Mammary epithelial cell (primary cell): ENCODE measurements around the gene RNU1-3.
"Not testable (repeated sequence)": the region's sequence is repeated elsewhere in the genome, so short reads cannot be mapped to it uniquely, and the experiment has no call there.

Experiments used
- EZH2 ChIP-seq: IDR thresholded peaks from 2 replicates; pipeline ENCODE4 v1.6.1; 2012; ENCODE audit warnings: low read length, inconsistent platforms, borderline replicate concordance
- TF ChIP-seq, protein P1 (sequence below), 2 donors: IDR thresholded peaks in 1 of 2; conservative IDR thresholded peaks in 1 of 2; 2 replicates each; pipeline ENCODE4 v1.5.1; 2011 to 2012; ENCODE audit warnings: inconsistent platforms in 2 of 2, low read length in 2 of 2, mild to moderate bottlenecking in 2 of 2, control low read depth in 1 of 2, low read depth in 1 of 2; ENCODE audit not compliant: insufficient read depth in 1 of 2; ENCODE audit errors: extremely low read depth in 1 of 2

DNA sequence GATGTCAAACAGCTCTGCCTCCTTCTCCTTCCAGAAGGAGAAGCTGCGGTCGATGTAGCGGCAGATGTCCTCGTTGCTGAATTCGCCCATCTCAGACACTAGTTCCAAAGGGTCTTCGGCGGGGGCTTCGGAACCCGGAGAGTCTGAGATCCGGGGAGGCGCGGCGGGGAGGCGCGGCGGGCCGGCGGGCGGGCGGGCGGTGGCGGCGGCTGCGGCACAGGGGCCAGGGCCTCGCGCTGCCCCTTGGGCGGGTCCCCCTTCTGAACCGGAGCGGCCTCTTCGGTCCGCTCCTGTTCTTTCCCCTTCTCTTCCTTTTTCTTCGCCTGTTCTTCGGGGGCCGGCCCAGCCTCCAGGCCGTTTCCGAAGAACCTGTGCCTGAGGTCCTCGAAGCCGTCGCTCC lies 25.5 kb upstream of the RNU1-3 start:
- TF ChIP-seq, protein P1, sequence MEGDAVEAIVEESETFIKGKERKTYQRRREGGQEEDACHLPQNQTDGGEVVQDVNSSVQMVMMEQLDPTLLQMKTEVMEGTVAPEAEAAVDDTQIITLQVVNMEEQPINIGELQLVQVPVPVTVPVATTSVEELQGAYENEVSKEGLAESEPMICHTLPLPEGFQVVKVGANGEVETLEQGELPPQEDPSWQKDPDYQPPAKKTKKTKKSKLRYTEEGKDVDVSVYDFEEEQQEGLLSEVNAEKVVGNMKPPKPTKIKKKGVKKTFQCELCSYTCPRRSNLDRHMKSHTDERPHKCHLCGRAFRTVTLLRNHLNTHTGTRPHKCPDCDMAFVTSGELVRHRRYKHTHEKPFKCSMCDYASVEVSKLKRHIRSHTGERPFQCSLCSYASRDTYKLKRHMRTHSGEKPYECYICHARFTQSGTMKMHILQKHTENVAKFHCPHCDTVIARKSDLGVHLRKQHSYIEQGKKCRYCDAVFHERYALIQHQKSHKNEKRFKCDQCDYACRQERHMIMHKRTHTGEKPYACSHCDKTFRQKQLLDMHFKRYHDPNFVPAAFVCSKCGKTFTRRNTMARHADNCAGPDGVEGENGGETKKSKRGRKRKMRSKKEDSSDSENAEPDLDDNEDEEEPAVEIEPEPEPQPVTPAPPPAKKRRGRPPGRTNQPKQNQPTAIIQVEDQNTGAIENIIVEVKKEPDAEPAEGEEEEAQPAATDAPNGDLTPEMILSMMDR (conservative IDR thresholded peaks at IDR 0.05 in 1 of 2, IDR thresholded peaks at IDR 0.05 in 1 of 2; ENCODE audit: extremely low read depth in 1 of 2, insufficient read depth in 1 of 2, low read depth in 1 of 2, low read length in 2 of 2), result not testable (repeated sequence)
- TF ChIP-seq EZH2, result not testable (repeated sequence)
